C4-2B (cell line): ENCODE results near the gene TIMM10B.

Experiments
- CTCF ChIP-seq: fragments of 450-650 bp; conservative IDR thresholded peaks from 2 replicates; pipeline ENCODE4 v1.5.1; 2017; ENCODE audit warnings: mild to moderate bottlenecking
- ZFX ChIP-seq: fragments of 450-650 bp; IDR thresholded peaks from 2 replicates; pipeline ENCODE4 v1.6.1; 2017

- TF ChIP-seq CTCF (no peak), ZFX (no peak)
Measured at GRCh38 chr11:6498544-6498943, 17.2 kb downstream of the TIMM10B start.
